ENCODE data around the gene CLEC20A.

- TF ChIP-seq CTCF (conservative IDR thresholded peaks at IDR 0.05 in 1 of 2, IDR thresholded peaks at IDR 0.05 in 1 of 2; ENCODE audit: low read depth in 1 of 2, low read length in 2 of 2) (no peak), EZH2 (IDR thresholded peaks at IDR 0.05; ENCODE audit: low read length, missing control alignments) (no peak)
Observed at GRCh38 chr1:178528228-178528952, 31.6 kb upstream of the CLEC20A start.

All from fibroblast of lung (primary cell).